Measurements from ENCODE around the gene TIFAB.
A peak's percentile ranks its signal among the peaks of the same experiment; 100 is the strongest.

TIFAB gene

GRCh38 chr5:135458921-135459331 lies 6.8 kb upstream of the TIFAB start:
- Histone ChIP-seq H4K91ac (ENCODE audit: low read depth, low read length) (no peak overlapping the region), H3K4ac (ENCODE audit: low read depth, low read length) (no peak overlapping the region), H3K4me2 (ENCODE audit: low read length) (no peak overlapping the region), H3K79me2 (ENCODE audit: control insufficient read depth, insufficient read depth, low read length, poor library complexity) (no peaks in the 10 kb centered on the region), H2AFZ (ENCODE audit: insufficient read depth, low read length, poor library complexity) (no peak overlapping the region), H3K27ac (ENCODE audit: low read depth, low read length) (no peak overlapping the region), H3K23ac (ENCODE audit: low read length) (no peak overlapping the region), H2BK120ac (ENCODE audit: insufficient read depth, low read length, poor library complexity) (no peak overlapping the region), H3K14ac (ENCODE audit: low read length) (no peak overlapping the region), H3K79me1 (ENCODE audit: low read length) (no peaks in the 10 kb centered on the region), H2BK12ac (ENCODE audit: low read length) (no peak overlapping the region), H3K18ac (ENCODE audit: low read length) (no peak overlapping the region), H4K12ac (ENCODE audit: low read depth, low read length) (no peak overlapping the region), H3K9ac (ENCODE audit: low read length) (no peak overlapping the region), H3K4me1 (ENCODE audit: control insufficient read depth in 1 of 2, insufficient read depth in 2 of 2, low read length in 2 of 2) (no peaks in the 10 kb centered on the region), H4K8ac (ENCODE audit: low read depth, low read length) (no peak overlapping the region), H3K27me3 (ENCODE audit: insufficient read depth, low read length) (no peaks in the 10 kb centered on the region), H3K4me3 (ENCODE audit: low read depth, low read length) (no peak overlapping the region), H3K36me3 (ENCODE audit: control insufficient read depth in 1 of 2, insufficient read depth in 2 of 2, low read length in 2 of 2) (no peaks in the 10 kb centered on the region), H2AK5ac (ENCODE audit: low read length) (no peak overlapping the region), H3K9me3 (ENCODE audit: insufficient read depth, low read depth, low read length) (peaks cover 2% of the 10 kb centered on the region), H2BK5ac (ENCODE audit: low read depth, low read length, poor library complexity) (no peak overlapping the region)
- no peak for DNase-seq
- no CpG with 5 or more reads among the region's 5 CpGs for WGBS (ENCODE audit: extremely low coverage, insufficient coverage, insufficient read length)

- Histone ChIP-seq H4K8ac (ENCODE audit: low read depth, low read length) (no peak overlapping the region), H3K4me1 (ENCODE audit: control insufficient read depth in 1 of 2, insufficient read depth in 2 of 2, low read length in 2 of 2) (no peaks in the 10 kb centered on the region), H2AK5ac (ENCODE audit: low read length) (no peak overlapping the region), H2BK12ac (ENCODE audit: low read length) (no peak overlapping the region), H3K14ac (ENCODE audit: low read length) (no peak overlapping the region), H4K12ac (ENCODE audit: low read depth, low read length) (no peak overlapping the region), H2BK5ac (ENCODE audit: low read depth, low read length, poor library complexity) (no peak overlapping the region), H3K4ac (ENCODE audit: low read depth, low read length) (no peak overlapping the region), H3K9me3 (ENCODE audit: insufficient read depth, low read depth, low read length) (peaks cover 2% of the 10 kb centered on the region), H3K18ac (ENCODE audit: low read length) (no peak overlapping the region), H2AFZ (ENCODE audit: insufficient read depth, low read length, poor library complexity) (no peak overlapping the region), H2BK120ac (ENCODE audit: insufficient read depth, low read length, poor library complexity) (no peak overlapping the region), H3K4me3 (ENCODE audit: low read depth, low read length) (no peak overlapping the region), H3K27me3 (ENCODE audit: insufficient read depth, low read length) (no peaks in the 10 kb centered on the region), H3K23ac (ENCODE audit: low read length) (no peak overlapping the region), H3K4me2 (ENCODE audit: low read length) (no peak overlapping the region), H3K27ac (ENCODE audit: low read depth, low read length) (no peak overlapping the region), H3K9ac (ENCODE audit: low read length) (no peak overlapping the region), H3K36me3 (ENCODE audit: control insufficient read depth in 1 of 2, insufficient read depth in 2 of 2, low read length in 2 of 2) (no peaks in the 10 kb centered on the region), H3K79me2 (ENCODE audit: control insufficient read depth, insufficient read depth, low read length, poor library complexity) (no peaks in the 10 kb centered on the region), H4K91ac (ENCODE audit: low read depth, low read length) (no peak overlapping the region), H3K79me1 (ENCODE audit: low read length) (no peaks in the 10 kb centered on the region)
- DNase-seq: no peak
- WGBS (ENCODE audit: extremely low coverage, insufficient coverage, insufficient read length): no CpG with 5 or more reads among the region's 4 CpGs
Observed at GRCh38 chr5:135458356-135458755, 6.2 kb upstream of the TIFAB start.

GRCh38 chr5:135457424-135458071 lies 5.4 kb upstream of the TIFAB start:
- H3K4me2 ChIP-seq (ENCODE audit: low read length): no peak overlapping the region
- H3K36me3 ChIP-seq (ENCODE audit: control insufficient read depth in 1 of 2, insufficient read depth in 2 of 2, low read length in 2 of 2): no peaks in the 10 kb centered on the region
- no peak overlapping the region for H2BK120ac ChIP-seq (ENCODE audit: insufficient read depth, low read length, poor library complexity)
- H4K8ac ChIP-seq (ENCODE audit: low read depth, low read length): no peak overlapping the region
- no peak overlapping the region for H2BK5ac ChIP-seq (ENCODE audit: low read depth, low read length, poor library complexity)
- no peak overlapping the region for H3K23ac ChIP-seq (ENCODE audit: low read length)
- H3K4me3 ChIP-seq (ENCODE audit: low read depth, low read length): no peak overlapping the region
- H3K27me3 ChIP-seq (ENCODE audit: insufficient read depth, low read length): no peaks in the 10 kb centered on the region
- H3K4me1 ChIP-seq (ENCODE audit: control insufficient read depth in 1 of 2, insufficient read depth in 2 of 2, low read length in 2 of 2): no peaks in the 10 kb centered on the region
- no CpG with 5 or more reads among the region's 9 CpGs for WGBS (ENCODE audit: extremely low coverage, insufficient coverage, insufficient read length)
- H2AK5ac ChIP-seq (ENCODE audit: low read length): no peak overlapping the region
- H3K9ac ChIP-seq (ENCODE audit: low read length): no peak overlapping the region
- H3K27ac ChIP-seq (ENCODE audit: low read depth, low read length): no peak overlapping the region
- H3K79me1 ChIP-seq (ENCODE audit: low read length): no peaks in the 10 kb centered on the region
- H3K9me3 ChIP-seq (ENCODE audit: insufficient read depth, low read depth, low read length): peaks cover 2% of the 10 kb centered on the region
- no peak overlapping the region for H2AFZ ChIP-seq (ENCODE audit: insufficient read depth, low read length, poor library complexity)
- H4K12ac ChIP-seq (ENCODE audit: low read depth, low read length): no peak overlapping the region
- H3K18ac ChIP-seq (ENCODE audit: low read length): no peak overlapping the region
- H3K79me2 ChIP-seq (ENCODE audit: control insufficient read depth, insufficient read depth, low read length, poor library complexity): no peaks in the 10 kb centered on the region
- peak; percentile 71 to 80 for DNase-seq
- H2BK12ac ChIP-seq (ENCODE audit: low read length): no peak overlapping the region
- H3K14ac ChIP-seq (ENCODE audit: low read length): no peak overlapping the region
- no peak overlapping the region for H4K91ac ChIP-seq (ENCODE audit: low read depth, low read length)
- no peak overlapping the region for H3K4ac ChIP-seq (ENCODE audit: low read depth, low read length)

GRCh38 chr5:135456238-135457099 lies 4.3 kb upstream of the TIFAB start:
- Histone ChIP-seq H2BK12ac (ENCODE audit: low read length) (no peak overlapping the region), H3K27ac (ENCODE audit: low read depth, low read length) (no peak overlapping the region), H3K4ac (ENCODE audit: low read depth, low read length) (no peak overlapping the region), H3K79me2 (ENCODE audit: control insufficient read depth, insufficient read depth, low read length, poor library complexity) (no peaks in the 10 kb centered on the region), H3K9me3 (ENCODE audit: insufficient read depth, low read depth, low read length) (no peaks in the 10 kb centered on the region), H2BK5ac (ENCODE audit: low read depth, low read length, poor library complexity) (no peak overlapping the region), H2AK5ac (ENCODE audit: low read length) (no peak overlapping the region), H3K4me2 (ENCODE audit: low read length) (no peak overlapping the region), H3K27me3 (ENCODE audit: insufficient read depth, low read length) (no peaks in the 10 kb centered on the region), H3K14ac (ENCODE audit: low read length) (no peak overlapping the region), H3K23ac (ENCODE audit: low read length) (no peak overlapping the region), H3K4me3 (ENCODE audit: low read depth, low read length) (no peak overlapping the region), H3K36me3 (ENCODE audit: control insufficient read depth in 1 of 2, insufficient read depth in 2 of 2, low read length in 2 of 2) (no peaks in the 10 kb centered on the region), H2BK120ac (ENCODE audit: insufficient read depth, low read length, poor library complexity) (no peak overlapping the region), H2AFZ (ENCODE audit: insufficient read depth, low read length, poor library complexity) (no peak overlapping the region), H3K18ac (ENCODE audit: low read length) (no peak overlapping the region), H3K79me1 (ENCODE audit: low read length) (no peaks in the 10 kb centered on the region), H3K9ac (ENCODE audit: low read length) (no peak overlapping the region), H4K91ac (ENCODE audit: low read depth, low read length) (no peak overlapping the region), H4K8ac (ENCODE audit: low read depth, low read length) (no peak overlapping the region), H3K4me1 (ENCODE audit: control insufficient read depth in 1 of 2, insufficient read depth in 2 of 2, low read length in 2 of 2) (no peaks in the 10 kb centered on the region), H4K12ac (ENCODE audit: low read depth, low read length) (no peak overlapping the region)
- peak; percentile 68 to 71 for DNase-seq
- no CpG with 5 or more reads among the region's 12 CpGs for WGBS (ENCODE audit: extremely low coverage, insufficient coverage, insufficient read length)
